ENCODE data around the gene TNFRSF11A. TPM values are rescaled to one million over a fixed set of nuclear protein-coding genes. Genes with fewer than 3 reads are reported as not detected.

Gene TNFRSF11A
- total RNA-seq, 1 experiment from 2014 or later, result 0.16 TPM

DNA sequence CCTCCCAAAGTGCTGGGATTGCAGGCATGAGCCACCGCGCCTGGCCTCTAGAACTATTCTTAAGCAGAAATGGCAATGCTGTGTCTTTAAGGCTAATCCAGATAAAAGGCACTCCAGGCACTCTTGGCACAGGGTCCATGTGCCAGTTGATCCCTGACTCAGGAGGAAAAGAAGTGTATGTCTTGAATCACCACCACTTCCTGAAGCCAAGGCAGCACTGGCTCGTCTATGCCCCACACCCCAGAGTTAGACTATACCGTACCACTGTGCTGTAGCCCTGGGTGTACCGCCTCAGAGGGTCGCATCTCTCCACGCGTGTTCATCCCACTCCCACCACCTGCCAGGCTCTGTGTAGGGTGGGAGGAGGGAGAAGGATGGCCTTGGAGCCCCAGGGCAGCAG lies 9.0 kb downstream of the TNFRSF11A start:
- Histone ChIP-seq H3K4me3 (ENCODE audit: low read depth, low read length) (no peak overlapping the region), H3K36me3 (ENCODE audit: control insufficient read depth, insufficient read depth, low read length) (no peaks in the 10 kb centered on the region), H3K9me3 (no peaks in the 10 kb centered on the region), H3K27me3 (replicated peaks; ENCODE audit: control insufficient read depth, insufficient read depth, low read length) (no peaks in the 10 kb centered on the region), H3K4me1 (no peaks in the 10 kb centered on the region)
- DNase-seq, result no peak
- Mint-ChIP-seq H3K36me3 (ENCODE audit: insufficient read depth, unreplicated experiment) (no peaks in the 10 kb centered on the region), H3K9me3 (ENCODE audit: unreplicated experiment) (no peaks in the 10 kb centered on the region), H3K27me3 (ENCODE audit: insufficient read depth, unreplicated experiment) (no peaks in the 10 kb centered on the region), H3K4me1 (ENCODE audit: low read depth, unreplicated experiment) (peaks cover 3% of the 10 kb centered on the region), H3K4me3 (ENCODE audit: unreplicated experiment) (no peak overlapping the region), H3K27ac (ENCODE audit: unreplicated experiment) (no peak overlapping the region)
- BruUV-seq (replicated peaks), result no TSS peak
- TF ChIP-seq, protein P1, sequence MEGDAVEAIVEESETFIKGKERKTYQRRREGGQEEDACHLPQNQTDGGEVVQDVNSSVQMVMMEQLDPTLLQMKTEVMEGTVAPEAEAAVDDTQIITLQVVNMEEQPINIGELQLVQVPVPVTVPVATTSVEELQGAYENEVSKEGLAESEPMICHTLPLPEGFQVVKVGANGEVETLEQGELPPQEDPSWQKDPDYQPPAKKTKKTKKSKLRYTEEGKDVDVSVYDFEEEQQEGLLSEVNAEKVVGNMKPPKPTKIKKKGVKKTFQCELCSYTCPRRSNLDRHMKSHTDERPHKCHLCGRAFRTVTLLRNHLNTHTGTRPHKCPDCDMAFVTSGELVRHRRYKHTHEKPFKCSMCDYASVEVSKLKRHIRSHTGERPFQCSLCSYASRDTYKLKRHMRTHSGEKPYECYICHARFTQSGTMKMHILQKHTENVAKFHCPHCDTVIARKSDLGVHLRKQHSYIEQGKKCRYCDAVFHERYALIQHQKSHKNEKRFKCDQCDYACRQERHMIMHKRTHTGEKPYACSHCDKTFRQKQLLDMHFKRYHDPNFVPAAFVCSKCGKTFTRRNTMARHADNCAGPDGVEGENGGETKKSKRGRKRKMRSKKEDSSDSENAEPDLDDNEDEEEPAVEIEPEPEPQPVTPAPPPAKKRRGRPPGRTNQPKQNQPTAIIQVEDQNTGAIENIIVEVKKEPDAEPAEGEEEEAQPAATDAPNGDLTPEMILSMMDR (IDR thresholded peaks at IDR 0.05; ENCODE audit: insufficient read depth in 1 of 2, low read depth in 1 of 2, low read length in 1 of 2, severe bottlenecking in 1 of 2, unreplicated experiment in 1 of 2), result no peak
- ChIA-PET CTCF (no interaction called here), POLR2A (no interaction called here)
- intact Hi-C loops (cut with micrococcal nuclease; ENCODE audit: unreplicated experiment), result no loop called here

DNA sequence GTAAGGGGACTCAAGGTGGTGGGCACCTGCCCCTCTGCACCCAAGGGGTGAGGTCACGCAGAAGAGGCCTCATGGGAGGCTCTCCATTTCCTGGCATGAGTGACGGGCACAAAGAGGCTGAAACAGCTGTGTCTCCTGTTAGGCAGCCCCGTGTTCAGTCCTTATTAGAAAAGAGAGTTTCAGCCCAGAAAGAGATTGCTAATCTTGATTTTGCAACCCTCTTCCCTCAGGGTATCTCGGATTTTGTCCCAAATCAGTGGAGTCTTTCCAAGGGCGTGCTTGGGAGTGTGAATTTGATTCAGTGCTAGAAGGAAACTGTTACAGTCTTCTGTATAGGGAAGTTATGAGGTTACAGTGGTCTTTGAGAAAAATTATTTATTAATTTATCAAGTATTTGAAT lies 10.4 kb downstream of the TNFRSF11A start:
- Mint-ChIP-seq H3K9me3 (ENCODE audit: unreplicated experiment) (no peaks in the 10 kb centered on the region), H3K4me3 (ENCODE audit: unreplicated experiment) (no peak overlapping the region), H3K27me3 (ENCODE audit: insufficient read depth, unreplicated experiment) (no peaks in the 10 kb centered on the region), H3K4me1 (ENCODE audit: low read depth, unreplicated experiment) (peaks cover 8% of the 10 kb centered on the region), H3K27ac (ENCODE audit: unreplicated experiment) (no peak overlapping the region), H3K36me3 (ENCODE audit: insufficient read depth, unreplicated experiment) (no peaks in the 10 kb centered on the region)
- no peaks in the 10 kb centered on the region for H3K4me1 ChIP-seq
- no peaks in the 10 kb centered on the region for H3K27me3 ChIP-seq (replicated peaks; ENCODE audit: control insufficient read depth, insufficient read depth, low read length)
- POLR2A ChIA-PET, result no interaction called here
- no peaks in the 10 kb centered on the region for H3K36me3 ChIP-seq (ENCODE audit: control insufficient read depth, insufficient read depth, low read length)
- no peak for DNase-seq
- no peaks in the 10 kb centered on the region for H3K9me3 ChIP-seq
- H3K4me3 ChIP-seq (ENCODE audit: low read depth, low read length), result no peak overlapping the region
- CTCF ChIA-PET, result no interaction called here
- TF ChIP-seq, protein P1 (IDR thresholded peaks at IDR 0.05; ENCODE audit: insufficient read depth in 1 of 2, low read depth in 1 of 2, low read length in 1 of 2, severe bottlenecking in 1 of 2, unreplicated experiment in 1 of 2), result no peak
- BruUV-seq (replicated peaks), result no TSS peak
- intact Hi-C loops (cut with micrococcal nuclease; ENCODE audit: unreplicated experiment), result no loop called here

DNA sequence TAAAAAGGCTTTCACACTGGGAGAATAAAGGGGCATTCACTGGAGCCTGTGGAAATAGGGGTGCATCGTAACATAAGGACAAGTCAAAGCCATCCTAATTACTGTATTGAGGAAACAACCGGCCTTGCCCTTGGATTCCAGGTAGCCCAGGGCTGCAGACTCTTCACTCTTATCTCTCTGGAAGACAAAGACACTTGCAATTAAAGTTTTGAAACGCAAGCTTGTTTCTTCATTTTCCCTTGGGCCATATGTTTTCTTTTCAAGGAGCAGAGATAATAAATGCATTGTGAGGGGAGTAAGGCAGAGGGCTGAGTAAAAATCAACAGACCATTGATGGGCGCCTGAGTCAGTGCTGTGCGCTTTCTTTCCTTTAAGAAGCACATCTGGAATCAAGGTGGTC lies 11.5 kb downstream of the TNFRSF11A start:
- Mint-ChIP-seq H3K4me1 (ENCODE audit: low read depth, unreplicated experiment) (peaks cover 8% of the 10 kb centered on the region), H3K27me3 (ENCODE audit: insufficient read depth, unreplicated experiment) (no peaks in the 10 kb centered on the region), H3K4me3 (ENCODE audit: unreplicated experiment) (no peak overlapping the region), H3K9me3 (ENCODE audit: unreplicated experiment) (no peaks in the 10 kb centered on the region), H3K36me3 (ENCODE audit: insufficient read depth, unreplicated experiment) (no peaks in the 10 kb centered on the region), H3K27ac (ENCODE audit: unreplicated experiment) (no peak overlapping the region)
- BruUV-seq (replicated peaks), result no TSS peak
- ChIA-PET POLR2A (no interaction called here), CTCF (no interaction called here)
- Histone ChIP-seq H3K36me3 (ENCODE audit: control insufficient read depth, insufficient read depth, low read length) (no peaks in the 10 kb centered on the region), H3K4me1 (no peaks in the 10 kb centered on the region), H3K9me3 (no peaks in the 10 kb centered on the region), H3K27me3 (replicated peaks; ENCODE audit: control insufficient read depth, insufficient read depth, low read length) (no peaks in the 10 kb centered on the region), H3K4me3 (ENCODE audit: low read depth, low read length) (no peak overlapping the region)
- no peak for DNase-seq
- TF ChIP-seq, protein P1 (IDR thresholded peaks at IDR 0.05; ENCODE audit: insufficient read depth in 1 of 2, low read depth in 1 of 2, low read length in 1 of 2, severe bottlenecking in 1 of 2, unreplicated experiment in 1 of 2), result no peak
- intact Hi-C loops (cut with micrococcal nuclease; ENCODE audit: unreplicated experiment), result no loop called here
